ENCODE results near the gene RSAD2.

The RSAD2 gene

GRCh38 chr2:6923319-6923718 lies 45.7 kb downstream of the RSAD2 start:
- Histone ChIP-seq H2AFZ (ENCODE audit: low read depth, low read length, severe bottlenecking) (no peak overlapping the region), H3K9me3 (ENCODE audit: insufficient read depth, low read length) (no peaks in the 10 kb centered on the region), H3K27me3 (ENCODE audit: low read length) (no peaks in the 10 kb centered on the region), H4K20me1 (ENCODE audit: low read depth, low read length) (no peaks in the 10 kb centered on the region), H3K79me2 (ENCODE audit: insufficient read depth, low read length) (no peaks in the 10 kb centered on the region), H3K27ac (ENCODE audit: low read depth, low read length) (no peak overlapping the region), H3K36me3 (ENCODE audit: low read length) (no peaks in the 10 kb centered on the region), H3K9me2 (replicated peaks; ENCODE audit: insufficient read depth, low read length) (no peaks in the 10 kb centered on the region), H3K4me2 (ENCODE audit: low read depth, low read length, poor library complexity, severe bottlenecking) (no peak overlapping the region), H3K9ac (ENCODE audit: low read length) (no peak overlapping the region), H3F3A (ENCODE audit: insufficient read depth) (no peaks in the 10 kb centered on the region), H3K4me3 (ENCODE audit: insufficient read depth, low read length, poor library complexity, severe bottlenecking) (no peak overlapping the region)
- TF ChIP-seq EZH2phosphoT487 (conservative IDR thresholded peaks at IDR 0.05; ENCODE audit: low read length) = no peak
- TF ChIP-seq, protein P1, sequence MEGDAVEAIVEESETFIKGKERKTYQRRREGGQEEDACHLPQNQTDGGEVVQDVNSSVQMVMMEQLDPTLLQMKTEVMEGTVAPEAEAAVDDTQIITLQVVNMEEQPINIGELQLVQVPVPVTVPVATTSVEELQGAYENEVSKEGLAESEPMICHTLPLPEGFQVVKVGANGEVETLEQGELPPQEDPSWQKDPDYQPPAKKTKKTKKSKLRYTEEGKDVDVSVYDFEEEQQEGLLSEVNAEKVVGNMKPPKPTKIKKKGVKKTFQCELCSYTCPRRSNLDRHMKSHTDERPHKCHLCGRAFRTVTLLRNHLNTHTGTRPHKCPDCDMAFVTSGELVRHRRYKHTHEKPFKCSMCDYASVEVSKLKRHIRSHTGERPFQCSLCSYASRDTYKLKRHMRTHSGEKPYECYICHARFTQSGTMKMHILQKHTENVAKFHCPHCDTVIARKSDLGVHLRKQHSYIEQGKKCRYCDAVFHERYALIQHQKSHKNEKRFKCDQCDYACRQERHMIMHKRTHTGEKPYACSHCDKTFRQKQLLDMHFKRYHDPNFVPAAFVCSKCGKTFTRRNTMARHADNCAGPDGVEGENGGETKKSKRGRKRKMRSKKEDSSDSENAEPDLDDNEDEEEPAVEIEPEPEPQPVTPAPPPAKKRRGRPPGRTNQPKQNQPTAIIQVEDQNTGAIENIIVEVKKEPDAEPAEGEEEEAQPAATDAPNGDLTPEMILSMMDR (IDR thresholded peaks at IDR 0.05; ENCODE audit: insufficient read depth, low read length, poor library complexity, severe bottlenecking) = no peak

DNA sequence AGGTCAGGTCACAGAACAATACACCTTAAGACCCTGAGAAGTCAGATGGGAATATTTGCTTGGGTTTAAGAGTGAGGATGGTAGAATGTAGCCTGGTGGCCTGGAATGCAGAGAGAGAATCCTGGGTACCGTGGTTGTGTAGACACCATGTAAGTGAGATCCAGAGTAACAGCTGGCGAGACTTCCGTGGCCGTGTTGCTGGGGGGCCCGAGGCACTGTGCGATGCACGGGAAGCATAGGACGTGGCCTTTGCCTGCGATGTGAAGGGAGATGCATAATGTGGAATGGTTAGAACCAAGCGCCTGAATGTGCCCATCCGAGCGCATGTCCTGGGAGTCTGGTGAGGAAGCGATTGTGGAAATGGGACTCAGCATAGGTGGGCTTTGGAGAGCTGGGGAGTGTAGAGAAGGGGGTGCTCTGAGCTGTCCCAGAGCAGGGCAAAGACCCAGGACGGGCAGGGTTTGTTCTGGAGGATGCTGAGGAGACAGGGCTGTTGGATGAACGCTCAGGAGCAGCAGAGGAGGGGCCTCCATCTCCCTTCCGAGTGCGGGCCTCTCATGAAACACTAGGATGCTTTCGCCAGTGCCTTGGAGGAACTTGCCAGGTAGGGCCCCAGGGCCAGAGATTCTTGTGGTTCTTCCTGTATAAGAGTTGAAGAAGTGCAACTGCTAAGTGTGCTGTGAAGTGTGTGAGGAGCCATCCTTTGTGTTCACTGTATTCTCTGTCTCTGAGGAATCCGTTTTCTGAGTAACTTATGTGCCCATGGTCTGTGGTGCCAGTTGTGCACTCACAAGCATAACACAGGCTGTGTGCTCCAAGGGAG lies 46.7 kb downstream of the RSAD2 start:
- no peaks in the 10 kb centered on the region for H3F3A ChIP-seq (ENCODE audit: insufficient read depth)
- TF ChIP-seq, protein P1 (IDR thresholded peaks at IDR 0.05; ENCODE audit: insufficient read depth, low read length, poor library complexity, severe bottlenecking) = no peak
- no peak for TF ChIP-seq EZH2phosphoT487 (conservative IDR thresholded peaks at IDR 0.05; ENCODE audit: low read length)
- H3K4me3 ChIP-seq (ENCODE audit: insufficient read depth, low read length, poor library complexity, severe bottlenecking) = no peak overlapping the region
- H3K9me3 ChIP-seq (ENCODE audit: insufficient read depth, low read length) = no peaks in the 10 kb centered on the region
- H3K4me2 ChIP-seq (ENCODE audit: low read depth, low read length, poor library complexity, severe bottlenecking) = no peak overlapping the region
- H3K9me2 ChIP-seq (replicated peaks; ENCODE audit: insufficient read depth, low read length) = no peaks in the 10 kb centered on the region
- no peak overlapping the region for H3K27ac ChIP-seq (ENCODE audit: low read depth, low read length)
- no peak overlapping the region for H2AFZ ChIP-seq (ENCODE audit: low read depth, low read length, severe bottlenecking)
- no peak overlapping the region for H3K9ac ChIP-seq (ENCODE audit: low read length)
- no peaks in the 10 kb centered on the region for H3K27me3 ChIP-seq (ENCODE audit: low read length)
- no peaks in the 10 kb centered on the region for H4K20me1 ChIP-seq (ENCODE audit: low read depth, low read length)
- H3K36me3 ChIP-seq (ENCODE audit: low read length) = no peaks in the 10 kb centered on the region
- no peaks in the 10 kb centered on the region for H3K79me2 ChIP-seq (ENCODE audit: insufficient read depth, low read length)

- Histone ChIP-seq H3K4me3 (ENCODE audit: insufficient read depth, low read length, poor library complexity, severe bottlenecking) (no peak overlapping the region), H4K20me1 (ENCODE audit: low read depth, low read length) (no peaks in the 10 kb centered on the region), H3K27ac (ENCODE audit: low read depth, low read length) (no peak overlapping the region), H3K9me2 (replicated peaks; ENCODE audit: insufficient read depth, low read length) (no peaks in the 10 kb centered on the region), H3K9me3 (ENCODE audit: insufficient read depth, low read length) (no peaks in the 10 kb centered on the region), H3K27me3 (ENCODE audit: low read length) (no peaks in the 10 kb centered on the region), H3K79me2 (ENCODE audit: insufficient read depth, low read length) (no peaks in the 10 kb centered on the region), H3K36me3 (ENCODE audit: low read length) (no peaks in the 10 kb centered on the region), H2AFZ (ENCODE audit: low read depth, low read length, severe bottlenecking) (no peak overlapping the region), H3K4me2 (ENCODE audit: low read depth, low read length, poor library complexity, severe bottlenecking) (no peak overlapping the region), H3K9ac (ENCODE audit: low read length) (no peak overlapping the region), H3F3A (ENCODE audit: insufficient read depth) (no peaks in the 10 kb centered on the region)
- no peak for TF ChIP-seq EZH2phosphoT487 (conservative IDR thresholded peaks at IDR 0.05; ENCODE audit: low read length)
- TF ChIP-seq, protein P1 (IDR thresholded peaks at IDR 0.05; ENCODE audit: insufficient read depth, low read length, poor library complexity, severe bottlenecking) = no peak
Observed at GRCh38 chr2:6924924-6925409, 47.4 kb downstream of the RSAD2 start.
